Stimulated activated CD8-positive, alpha-beta memory T cell treated with anti-CD3 and anti-CD28 coated beads, Interleukin-12 subunit alpha, Interleukin-12 subunit beta, amount 100 ng/mL, for 24 hours (primary cell): ENCODE data around the gene CYBA.

Source experiments
- DNase-seq: peaks from one replicate; pipeline ENCODE4 v3.0.0-alpha.2; 2020; ENCODE audit errors: extremely low read depth

CYBA gene

GRCh38 chr16:88662843-88663606, 12.2 kb upstream of the CYBA start, which contains the start of gene MVD:
MVD (minus strand) TSS chr16:88663091; CDS start chr16:88663080, 11 bp downstream.
- DNase-seq, result peak; percentile 87

- DNase-seq, result no peak
Measured at GRCh38 chr16:88662222-88662842, 11.5 kb upstream of the CYBA start.

- no peak for DNase-seq
Measured at GRCh38 chr16:88661468-88661867, 10.6 kb upstream of the CYBA start.

DNA sequence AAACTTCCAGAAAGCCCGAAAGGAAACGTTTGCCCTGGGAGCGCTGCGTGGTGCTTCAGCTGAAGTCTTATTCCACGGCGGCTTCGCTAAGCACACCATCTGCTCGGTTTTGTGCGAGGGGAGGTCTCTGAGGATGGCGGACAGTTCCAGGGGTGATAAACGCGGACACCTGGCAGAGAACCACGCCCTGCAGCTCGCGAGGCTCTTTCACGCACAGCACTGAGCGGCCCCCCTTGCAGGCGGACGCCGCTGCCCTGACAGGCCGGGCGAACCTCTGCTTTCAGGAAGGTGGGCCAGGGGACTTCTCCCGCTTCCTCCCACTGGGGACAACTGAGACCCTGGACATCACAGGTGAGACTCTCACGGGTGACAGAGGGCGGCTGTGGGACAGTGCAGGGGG, 8.3 kb upstream of the CYBA start:
- DNase-seq, result no peak

DNA sequence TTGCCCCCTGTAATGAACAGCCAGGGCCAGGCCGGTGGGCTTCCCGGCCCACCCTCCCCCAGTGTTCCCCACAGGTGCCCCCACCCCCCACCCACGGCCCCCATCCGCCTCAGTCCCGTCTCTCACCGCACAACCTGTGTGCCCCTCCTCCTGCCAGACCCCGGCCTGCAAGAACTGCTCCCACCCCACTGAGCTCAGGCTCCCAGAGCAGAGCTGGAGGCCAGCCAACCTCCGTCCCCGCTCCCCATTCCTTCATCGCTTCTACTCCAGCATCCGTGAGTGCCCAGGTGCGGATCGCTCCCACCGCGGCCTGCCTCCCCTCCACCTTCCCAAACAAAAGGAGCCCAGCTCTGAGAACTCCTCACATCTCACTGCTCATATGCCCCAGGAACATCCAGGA, 7.9 kb upstream of the CYBA start:
- DNase-seq, result no peak

- no peak for DNase-seq
Measured at GRCh38 chr16:88657371-88657770, 6.5 kb upstream of the CYBA start.

GRCh38 chr16:88656291-88656980, 5.6 kb upstream of the CYBA start:
- no peak for DNase-seq

DNA sequence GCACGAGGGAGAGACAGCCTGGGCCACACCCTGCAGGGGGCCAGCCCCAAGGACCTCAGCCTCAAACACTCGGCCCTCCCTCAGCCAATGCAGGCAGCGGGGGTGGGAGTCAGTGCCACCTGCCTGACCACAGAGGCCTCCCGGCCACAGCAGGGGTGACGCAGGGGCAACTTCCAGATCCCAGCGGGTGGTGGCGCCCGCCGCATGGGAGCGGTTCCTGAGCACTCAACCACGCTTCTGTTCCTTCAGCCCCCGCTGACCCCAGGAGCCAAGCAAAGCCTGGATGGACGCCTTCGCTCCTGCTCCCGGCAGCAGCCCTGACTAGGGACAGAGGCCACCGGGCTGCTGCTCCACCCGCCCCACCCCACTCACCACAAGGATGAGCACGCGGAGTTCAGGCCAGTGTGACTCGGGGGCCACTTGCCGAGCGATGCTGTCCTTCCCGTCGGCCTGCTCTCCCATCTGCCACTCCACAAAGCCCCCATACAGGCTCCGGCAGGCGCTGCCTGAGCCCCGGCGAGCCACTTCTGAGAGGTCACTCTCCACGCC, 5.0 kb upstream of the CYBA start:
- no peak for DNase-seq

DNA sequence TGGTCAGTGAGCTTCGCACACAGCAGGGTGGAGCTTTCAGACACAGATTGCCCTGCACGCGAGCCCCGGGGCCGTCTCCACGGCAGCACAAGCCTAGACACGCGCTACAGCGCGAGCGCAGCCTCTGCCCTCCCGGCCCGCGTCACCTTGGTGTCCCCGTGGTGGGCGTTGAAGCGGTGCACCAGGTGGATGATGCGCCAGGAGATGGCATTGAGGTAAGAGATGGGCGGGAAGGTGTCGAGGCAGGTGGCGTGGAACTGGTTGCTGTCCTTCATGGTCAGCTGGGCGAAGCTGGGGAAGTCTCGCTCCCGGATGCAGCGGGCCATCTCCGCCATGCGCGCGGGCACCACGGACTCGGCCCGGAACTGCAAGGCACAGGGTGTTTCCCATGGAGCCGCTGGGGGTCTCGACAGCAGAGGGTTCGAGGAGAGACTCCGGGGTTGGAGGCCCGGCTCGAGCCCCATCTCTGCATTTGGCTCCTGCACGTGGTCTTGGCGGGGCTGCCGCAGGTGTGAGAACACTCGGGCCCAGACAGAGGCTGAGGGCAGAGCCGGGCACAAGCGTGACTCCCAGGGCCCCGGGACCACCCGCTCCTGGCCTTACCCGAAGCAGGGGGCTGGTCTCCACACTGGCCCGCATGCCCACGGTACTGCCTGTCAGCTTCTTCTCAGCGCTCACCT, 4.3 kb upstream of the CYBA start:
- DNase-seq, result no peak

DNA sequence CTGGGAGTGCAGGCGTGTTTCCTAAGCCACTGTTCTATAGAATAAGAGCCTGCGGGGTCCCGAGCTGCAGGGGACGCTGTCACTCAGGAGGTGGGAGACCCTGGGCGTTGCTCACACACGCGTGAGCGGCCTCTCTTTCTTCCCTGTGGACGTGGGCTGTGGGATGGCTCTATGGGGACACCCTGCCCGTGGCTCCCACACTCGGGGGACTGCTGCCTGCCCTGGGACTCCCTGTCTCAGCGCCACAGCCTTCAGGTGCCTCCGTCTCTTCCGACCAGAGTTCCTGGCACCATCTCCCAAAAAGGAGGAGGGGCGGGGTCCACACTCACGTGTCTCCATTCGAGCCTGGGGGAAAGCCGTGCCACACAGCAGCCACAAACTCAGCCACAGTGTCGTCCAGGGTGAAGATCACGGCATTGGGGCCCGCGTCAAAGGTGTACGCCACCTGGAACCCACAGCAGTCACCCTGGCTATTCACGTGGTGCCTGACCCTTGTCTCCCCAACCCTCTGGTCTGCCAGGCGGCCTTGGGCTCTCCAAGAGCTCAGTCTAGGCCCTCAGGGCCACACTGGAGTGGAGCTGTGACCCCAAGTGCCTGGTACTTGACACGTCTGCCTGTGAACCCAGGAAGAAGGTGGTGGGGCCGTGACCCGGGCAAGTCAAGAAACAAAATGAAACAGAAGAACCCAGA, 3.7 kb upstream of the CYBA start:
- DNase-seq, result no peak

DNA sequence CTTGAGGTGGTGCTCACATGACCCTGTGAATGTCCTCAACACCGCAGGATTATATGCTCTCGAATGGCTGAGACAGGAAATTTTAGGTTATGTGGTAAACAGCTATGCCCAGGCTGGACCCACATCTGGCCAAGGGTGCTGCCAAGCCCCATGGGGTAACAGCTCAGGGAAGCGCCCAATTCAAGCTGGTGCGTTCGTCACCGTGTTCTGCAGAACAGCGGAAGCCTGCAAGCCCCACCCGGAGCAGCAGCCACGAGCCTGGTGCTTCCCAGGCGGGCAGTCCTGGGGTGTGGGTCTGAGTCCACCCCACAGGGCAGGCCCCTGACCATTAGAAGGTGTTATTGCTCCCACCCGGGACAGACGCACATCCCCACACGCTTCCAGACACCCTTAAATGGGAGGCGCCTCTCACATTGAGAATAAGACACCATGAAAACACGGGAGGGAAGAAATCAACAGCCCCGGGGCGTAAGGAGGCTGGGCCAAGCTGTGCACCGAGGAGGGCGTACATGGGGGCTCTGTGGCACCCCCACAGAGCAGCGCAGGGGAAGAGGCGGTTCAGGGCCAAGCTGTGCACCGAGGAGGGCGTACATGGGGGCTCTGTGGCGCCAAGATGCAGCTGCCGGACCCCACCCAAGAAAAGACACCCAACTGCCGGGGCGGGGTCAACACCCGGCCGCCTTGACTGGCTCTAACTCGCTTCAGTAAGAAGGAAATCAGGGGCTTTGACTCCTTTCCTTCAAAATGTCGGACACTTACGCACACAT, 2.9 kb upstream of the CYBA start:
- DNase-seq, result no peak

DNA sequence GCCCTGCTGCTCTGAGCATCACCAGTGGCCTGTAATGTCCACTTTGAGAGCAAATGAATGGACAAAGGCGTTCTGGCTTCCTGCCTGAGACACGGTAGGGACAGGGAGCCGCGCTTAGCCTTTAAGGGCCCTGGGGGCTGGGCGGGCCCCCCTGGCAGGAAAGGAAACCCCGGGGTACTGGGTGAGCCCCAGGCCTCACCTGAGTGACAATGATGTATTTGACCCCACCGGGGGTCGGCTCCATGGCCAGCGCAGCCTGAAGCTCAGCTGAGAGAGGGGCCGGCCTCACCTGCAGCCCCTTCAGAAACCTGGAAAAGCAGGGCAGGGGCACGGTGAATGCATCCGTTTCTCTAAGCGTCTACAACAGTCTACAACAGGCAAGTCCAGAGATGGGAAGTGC, 2.2 kb upstream of the CYBA start:
- DNase-seq, result no peak

DNA sequence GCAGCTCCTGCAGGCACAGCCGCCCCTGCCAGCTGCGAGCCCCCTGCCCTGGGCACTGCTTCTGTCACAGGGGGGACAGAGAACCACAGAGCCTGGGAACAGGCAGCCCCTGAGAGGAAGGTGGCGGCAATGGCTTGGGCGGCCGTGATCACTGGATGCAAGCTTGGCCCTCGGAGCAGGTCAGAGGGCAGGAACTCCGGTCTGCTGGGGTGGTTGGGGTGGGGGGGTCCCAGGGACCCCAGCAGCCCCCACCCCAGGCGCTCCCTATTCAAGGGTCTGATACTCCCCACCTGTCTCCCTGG, 1.9 kb upstream of the CYBA start:
- DNase-seq, result no peak

DNA sequence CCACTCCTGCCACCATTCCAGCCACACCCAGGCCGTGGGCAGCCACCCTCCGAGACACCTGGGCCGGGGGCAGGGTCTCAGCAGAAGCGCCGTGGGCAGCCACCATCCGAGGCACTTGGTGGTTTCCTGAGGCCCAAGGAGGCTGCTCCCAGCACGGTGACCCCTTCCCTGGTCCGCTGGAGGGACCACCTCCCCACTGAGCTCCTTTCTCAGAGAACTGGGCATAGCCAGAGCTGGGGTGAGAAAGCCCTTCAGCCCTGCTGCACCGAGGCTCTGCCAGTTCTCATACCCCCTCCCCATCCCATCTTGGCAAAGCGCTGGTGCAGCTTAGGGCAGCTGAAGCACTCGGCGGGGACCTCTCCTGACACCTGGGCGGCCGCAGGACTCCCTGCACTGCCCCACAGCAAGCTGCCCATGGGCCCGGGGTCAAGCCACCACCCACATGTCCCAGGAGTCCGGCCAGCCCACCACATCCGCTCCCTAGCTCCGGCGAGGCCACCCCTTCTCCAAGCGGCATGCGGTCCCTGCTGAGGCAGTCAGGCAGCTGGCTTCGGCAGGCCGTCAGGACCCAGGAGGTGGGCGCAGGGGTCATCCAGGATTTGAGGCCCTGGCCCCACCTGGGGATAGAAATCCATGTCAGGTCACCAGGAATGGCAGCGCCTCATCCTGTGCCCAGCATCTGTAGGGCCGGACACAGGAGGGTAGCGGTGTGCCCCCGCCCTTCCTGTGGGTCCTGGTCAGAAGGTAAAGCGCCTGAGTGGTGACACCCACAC, 1.3 kb upstream of the CYBA start:
- no peak for DNase-seq

- peak; percentile 66 for DNase-seq
Measured at GRCh38 chr16:88651276-88651988, 579 bp upstream of the CYBA start.

- DNase-seq, result no peak
Measured at GRCh38 chr16:88649924-88650748, 717 bp downstream of the CYBA start.

GRCh38 chr16:88649195-88649923, 1.5 kb downstream of the CYBA start:
- DNase-seq, result no peak
